K562 (cell line): ENCODE results near the gene GP1BB. TPM values are rescaled to one million over a fixed set of nuclear protein-coding genes. Genes with fewer than 3 reads are reported as not detected.

Experiments used
- CAMTA2 ChIP-seq: fragments of 250-450 bp; sonication (Bioruptor Pico); conservative IDR thresholded peaks from 2 replicates; pipeline ENCODE4 v1.5.1; 2022
- CREB1 ChIP-seq, 2 experiments: sonication (generic) in 1 of 2; formaldehyde crosslinking in 1 of 2; IDR thresholded peaks; 2 replicates each; pipeline versions ENCODE4 v1.6.1 to v1.8.0; 2012 to 2022; ENCODE audit warnings: inconsistent platforms in 1 of 2, mild to moderate bottlenecking in 1 of 2, missing genetic modification reagents in 1 of 2, moderate library complexity in 1 of 2
- DPF2 ChIP-seq: fragments of 450-650 bp; IDR thresholded peaks from 2 replicates; pipeline ENCODE4 v1.6.1; 2016
- JUNB ChIP-seq: fragments of 450-650 bp; formaldehyde crosslinking; conservative IDR thresholded peaks from 2 replicates; pipeline ENCODE4 v1.4.0; 2020; ENCODE audit warnings: mild to moderate bottlenecking
- KHSRP ChIP-seq: fragments of 450-650 bp; IDR thresholded peaks from 2 replicates; pipeline ENCODE4 v1.6.1; 2017
- MAFG ChIP-seq: fragments of 450-650 bp; conservative IDR thresholded peaks from 2 replicates; pipeline ENCODE4 v1.6.1; 2016; ENCODE audit warnings: missing genetic modification characterization, missing compliant biosample characterization
- MEIS2 ChIP-seq: fragments of 450-650 bp; IDR thresholded peaks from 2 replicates; pipeline ENCODE4 v1.6.1; 2014; ENCODE audit warnings: mild to moderate bottlenecking; ENCODE audit not compliant: partially characterized antibody
- RHOXF2B ChIP-seq: fragments of 250-450 bp; sonication (Bioruptor Pico); conservative IDR thresholded peaks from 2 replicates; pipeline ENCODE4 v1.5.1; 2021
- SLC30A9 ChIP-seq: fragments of 250-450 bp; sonication (Bioruptor Pico); IDR thresholded peaks from 2 replicates; pipeline ENCODE4 v1.8.0; 2022; ENCODE audit warnings: mild to moderate bottlenecking, moderate library complexity
- ZKSCAN3 ChIP-seq: fragments of 250-450 bp; sonication (Bioruptor Pico); IDR thresholded peaks from 2 replicates; pipeline ENCODE4 v1.4.0; 2020
- polyA plus RNA-seq, 8 experiments: library from polyadenylated mRNA; depleted of rRNA in 4 of 8; stranded (reverse) in 5 of 8; unstranded in 3 of 8; fragments of >200 nt; fragmentation: Nextera tagmentation in 2 of 8; fragmentation: Illumina TruSeq in 1 of 8; extraction: Ambion mirVana in 2 of 8; extraction: Trizol in 1 of 8; gene quantifications; 2 replicates each; pipeline versions ENCODE4 v1.2.1 to v1.2.3, GENCODE V29; 2011 to 2014; ENCODE audit warnings: inconsistent platforms in 1 of 8, missing spikeins in 1 of 8
- total RNA-seq, 7 experiments: library from RNA; depleted of rRNA in 6 of 7; stranded (reverse); fragments of >200 nt in 6 of 7; fragmentation: Illumina TruSeq in 2 of 7; extraction: Trizol in 2 of 7; gene quantifications; 2 replicates each; pipeline versions ENCODE4 v1.2.1 to v1.2.3, GENCODE V29; 2011 to 2021; ENCODE audit warnings: low replicate concordance in 1 of 7
- TF ChIP-seq, protein P1 (sequence below): IDR thresholded peaks from 2 replicates; pipeline ENCODE4 v1.6.1; 2011; ENCODE audit warnings: borderline replicate concordance, low read depth, mild to moderate bottlenecking, moderate library complexity, low read length; ENCODE audit not compliant: insufficient read depth, poor library complexity, severe bottlenecking
- TF ChIP-seq, protein P2 (sequence below), 2 experiments: fragments of 250-450 bp in 1 of 2; fragments of 450-650 bp in 1 of 2; sonication (Bioruptor Pico) in 1 of 2; IDR thresholded peaks; 2 replicates each; pipeline versions ENCODE4 v1.6.1 to v1.8.0; 2016 to 2021; ENCODE audit warnings: mild to moderate bottlenecking in 2 of 2, moderate library complexity in 2 of 2, missing compliant biosample characterization in 1 of 2, missing genetic modification characterization in 1 of 2
- TF ChIP-seq, protein P3 (sequence below): IDR thresholded peaks from 2 replicates; pipeline ENCODE4 v1.6.1; 2012; ENCODE audit warnings: low read depth, low read length, improper control_type of control experiment, borderline replicate concordance
- TF ChIP-seq, protein P4 (sequence below): fragments of 150-350 bp; IDR thresholded peaks from 2 replicates; pipeline ENCODE4 v1.6.1; 2014; ENCODE audit warnings: low read depth, mild to moderate bottlenecking, low read length, borderline replicate concordance
- TF ChIP-seq, protein P5 (sequence below), 3 experiments: fragments of 200-800 bp in 1 of 3; sonication (Bioruptor generic) in 1 of 3; sonication (generic) in 1 of 3; formaldehyde crosslinking in 1 of 3; IDR thresholded peaks; 2 replicates each; pipeline versions ENCODE4 v1.6.1 to v1.8.0; 2016 to 2022; ENCODE audit warnings: mild to moderate bottlenecking in 2 of 3, missing compliant biosample characterization in 2 of 3, missing genetic modification characterization in 2 of 3, missing genetic modification reagents in 1 of 3
- TF ChIP-seq, protein P6 (sequence below): sonication (generic); formaldehyde crosslinking; IDR thresholded peaks from 2 replicates; pipeline ENCODE4 v1.5.0; 2020; ENCODE audit warnings: missing genetic modification reagents

GP1BB gene
- total and polyA plus RNA-seq, 9 of the 15 experiments (the other 6 are each of a cell fraction or from before 2014, with no cell fraction given): 0.69 to 162 (median 2.8) TPM

DNA sequence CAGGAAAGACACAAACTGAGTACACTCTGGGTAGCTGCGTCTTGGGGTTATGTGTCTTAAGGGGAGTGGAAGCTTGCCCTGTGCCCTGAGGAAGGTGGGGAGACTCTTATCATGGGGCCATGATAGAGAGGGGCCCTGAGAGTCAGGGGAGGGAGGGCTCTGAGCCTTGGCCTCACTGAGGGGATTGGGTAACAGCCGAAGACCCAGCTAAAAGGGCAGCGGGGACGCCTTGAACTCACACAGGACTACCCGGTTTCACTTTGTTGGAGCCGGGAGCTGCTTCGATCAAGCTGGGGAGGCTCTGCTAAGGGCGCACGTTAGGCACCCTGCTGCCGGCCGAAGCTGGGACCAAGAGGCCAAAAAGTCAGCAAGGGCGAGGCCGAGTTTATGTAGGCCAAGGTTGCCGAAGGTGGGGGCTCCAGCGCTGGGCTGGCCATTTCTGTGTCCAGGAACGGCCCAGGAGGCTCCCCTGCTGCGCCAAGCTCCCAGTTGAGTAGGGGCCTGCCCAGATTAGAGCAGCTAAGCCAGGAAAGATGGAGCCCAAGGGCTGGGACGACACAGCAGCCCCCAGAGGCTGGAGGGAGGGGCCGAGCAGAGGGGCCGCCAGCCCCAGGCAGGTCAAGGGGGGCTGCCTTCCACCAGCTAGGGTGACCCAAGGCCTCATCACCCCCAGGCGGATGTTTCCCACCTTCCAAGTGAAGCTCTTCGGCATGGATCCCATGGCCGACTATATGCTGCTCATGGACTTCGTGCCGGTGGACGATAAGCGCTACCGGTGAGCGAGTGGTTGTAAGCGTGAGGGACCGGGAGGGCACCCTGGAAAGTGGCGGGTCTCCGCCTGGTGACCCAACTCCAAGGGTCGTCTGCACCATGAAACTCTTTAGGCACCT is 39.5 kb downstream of the GP1BB start (continued):
- TF ChIP-seq, protein P1, sequence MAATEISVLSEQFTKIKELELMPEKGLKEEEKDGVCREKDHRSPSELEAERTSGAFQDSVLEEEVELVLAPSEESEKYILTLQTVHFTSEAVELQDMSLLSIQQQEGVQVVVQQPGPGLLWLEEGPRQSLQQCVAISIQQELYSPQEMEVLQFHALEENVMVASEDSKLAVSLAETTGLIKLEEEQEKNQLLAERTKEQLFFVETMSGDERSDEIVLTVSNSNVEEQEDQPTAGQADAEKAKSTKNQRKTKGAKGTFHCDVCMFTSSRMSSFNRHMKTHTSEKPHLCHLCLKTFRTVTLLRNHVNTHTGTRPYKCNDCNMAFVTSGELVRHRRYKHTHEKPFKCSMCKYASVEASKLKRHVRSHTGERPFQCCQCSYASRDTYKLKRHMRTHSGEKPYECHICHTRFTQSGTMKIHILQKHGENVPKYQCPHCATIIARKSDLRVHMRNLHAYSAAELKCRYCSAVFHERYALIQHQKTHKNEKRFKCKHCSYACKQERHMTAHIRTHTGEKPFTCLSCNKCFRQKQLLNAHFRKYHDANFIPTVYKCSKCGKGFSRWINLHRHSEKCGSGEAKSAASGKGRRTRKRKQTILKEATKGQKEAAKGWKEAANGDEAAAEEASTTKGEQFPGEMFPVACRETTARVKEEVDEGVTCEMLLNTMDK: no peak
- TF ChIP-seq, protein P2, sequence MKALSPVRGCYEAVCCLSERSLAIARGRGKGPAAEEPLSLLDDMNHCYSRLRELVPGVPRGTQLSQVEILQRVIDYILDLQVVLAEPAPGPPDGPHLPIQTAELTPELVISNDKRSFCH (CRISPR knock-in tag; IDR thresholded peaks at IDR 0.05): no peak
- TF ChIP-seq, protein P2 (tag; IDR thresholded peaks at IDR 0.05): peak; percentile 62; the same call in 1 of the 2 replicates
- no peak for TF ChIP-seq KHSRP
- TF ChIP-seq, protein P3, sequence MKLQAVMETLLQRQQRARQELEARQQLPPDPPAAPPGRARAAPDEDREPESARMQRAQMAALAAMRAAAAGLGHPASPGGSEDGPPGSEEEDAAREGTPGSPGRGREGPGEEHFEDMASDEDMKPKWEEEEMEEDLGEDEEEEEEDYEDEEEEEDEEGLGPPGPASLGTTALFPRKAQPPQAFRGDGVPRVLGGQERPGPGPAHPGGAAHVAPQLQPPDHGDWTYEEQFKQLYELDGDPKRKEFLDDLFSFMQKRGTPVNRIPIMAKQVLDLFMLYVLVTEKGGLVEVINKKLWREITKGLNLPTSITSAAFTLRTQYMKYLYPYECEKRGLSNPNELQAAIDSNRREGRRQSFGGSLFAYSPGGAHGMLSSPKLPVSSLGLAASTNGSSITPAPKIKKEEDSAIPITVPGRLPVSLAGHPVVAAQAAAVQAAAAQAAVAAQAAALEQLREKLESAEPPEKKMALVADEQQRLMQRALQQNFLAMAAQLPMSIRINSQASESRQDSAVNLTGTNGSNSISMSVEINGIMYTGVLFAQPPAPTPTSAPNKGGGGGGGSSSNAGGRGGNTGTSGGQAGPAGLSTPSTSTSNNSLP: no peak
- TF ChIP-seq RHOXF2B: no peak
- 0 out of 2 replicates have a peak, but pooled peaks have one; percentile 32 for TF ChIP-seq CAMTA2
- no peak for TF ChIP-seq SLC30A9 (CRISPR knock-in tag)
- no peak for TF ChIP-seq MAFG (tag)
- TF ChIP-seq, protein P4, sequence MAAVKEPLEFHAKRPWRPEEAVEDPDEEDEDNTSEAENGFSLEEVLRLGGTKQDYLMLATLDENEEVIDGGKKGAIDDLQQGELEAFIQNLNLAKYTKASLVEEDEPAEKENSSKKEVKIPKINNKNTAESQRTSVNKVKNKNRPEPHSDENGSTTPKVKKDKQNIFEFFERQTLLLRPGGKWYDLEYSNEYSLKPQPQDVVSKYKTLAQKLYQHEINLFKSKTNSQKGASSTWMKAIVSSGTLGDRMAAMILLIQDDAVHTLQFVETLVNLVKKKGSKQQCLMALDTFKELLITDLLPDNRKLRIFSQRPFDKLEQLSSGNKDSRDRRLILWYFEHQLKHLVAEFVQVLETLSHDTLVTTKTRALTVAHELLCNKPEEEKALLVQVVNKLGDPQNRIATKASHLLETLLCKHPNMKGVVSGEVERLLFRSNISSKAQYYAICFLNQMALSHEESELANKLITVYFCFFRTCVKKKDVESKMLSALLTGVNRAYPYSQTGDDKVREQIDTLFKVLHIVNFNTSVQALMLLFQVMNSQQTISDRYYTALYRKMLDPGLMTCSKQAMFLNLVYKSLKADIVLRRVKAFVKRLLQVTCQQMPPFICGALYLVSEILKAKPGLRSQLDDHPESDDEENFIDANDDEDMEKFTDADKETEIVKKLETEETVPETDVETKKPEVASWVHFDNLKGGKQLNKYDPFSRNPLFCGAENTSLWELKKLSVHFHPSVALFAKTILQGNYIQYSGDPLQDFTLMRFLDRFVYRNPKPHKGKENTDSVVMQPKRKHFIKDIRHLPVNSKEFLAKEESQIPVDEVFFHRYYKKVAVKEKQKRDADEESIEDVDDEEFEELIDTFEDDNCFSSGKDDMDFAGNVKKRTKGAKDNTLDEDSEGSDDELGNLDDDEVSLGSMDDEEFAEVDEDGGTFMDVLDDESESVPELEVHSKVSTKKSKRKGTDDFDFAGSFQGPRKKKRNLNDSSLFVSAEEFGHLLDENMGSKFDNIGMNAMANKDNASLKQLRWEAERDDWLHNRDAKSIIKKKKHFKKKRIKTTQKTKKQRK: no peak
- no peak for TF ChIP-seq MEIS2
- TF ChIP-seq DPF2: no peak
- TF ChIP-seq, protein P5, sequence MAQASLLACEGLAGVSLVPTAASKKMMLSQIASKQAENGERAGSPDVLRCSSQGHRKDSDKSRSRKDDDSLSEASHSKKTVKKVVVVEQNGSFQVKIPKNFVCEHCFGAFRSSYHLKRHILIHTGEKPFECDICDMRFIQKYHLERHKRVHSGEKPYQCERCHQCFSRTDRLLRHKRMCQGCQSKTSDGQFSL (CRISPR knock-in tag; IDR thresholded peaks at IDR 0.05): no peak
- TF ChIP-seq, protein P5 (tag; IDR thresholded peaks at IDR 0.05): no peak
- TF ChIP-seq JUNB (CRISPR knock-in tag): no peak
- TF ChIP-seq, protein P6, sequence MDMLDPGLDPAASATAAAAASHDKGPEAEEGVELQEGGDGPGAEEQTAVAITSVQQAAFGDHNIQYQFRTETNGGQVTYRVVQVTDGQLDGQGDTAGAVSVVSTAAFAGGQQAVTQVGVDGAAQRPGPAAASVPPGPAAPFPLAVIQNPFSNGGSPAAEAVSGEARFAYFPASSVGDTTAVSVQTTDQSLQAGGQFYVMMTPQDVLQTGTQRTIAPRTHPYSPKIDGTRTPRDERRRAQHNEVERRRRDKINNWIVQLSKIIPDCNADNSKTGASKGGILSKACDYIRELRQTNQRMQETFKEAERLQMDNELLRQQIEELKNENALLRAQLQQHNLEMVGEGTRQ: no peak
- TF ChIP-seq CREB1 (IDR thresholded peaks at IDR 0.05): no peak
- no peak for TF ChIP-seq CREB1 (CRISPR knock-in tag; IDR thresholded peaks at IDR 0.05)
- no peak for TF ChIP-seq ZKSCAN3 (CRISPR knock-in tag)
